GM23248 (cell line): Measurements from ENCODE around the gene PTPRE. TPM values are rescaled to one million over a fixed set of nuclear protein-coding genes. Genes with fewer than 3 reads are reported as not detected.

Experiments used
- DNase-seq: peaks from one replicate; pipeline ENCODE4 v3.0.0-alpha.2; 2015
- H2AFZ ChIP-seq: fragments of 200-600 bp; sonication (generic); 2 replicates; pipeline ENCODE4 v1.6.1; 2016; ENCODE audit warnings: antibody characterized with exemption
- H3F3A ChIP-seq: fragments of 200-600 bp; sonication (generic); 2 replicates; pipeline ENCODE4 v1.6.1; 2016; ENCODE audit warnings: mild to moderate bottlenecking, antibody characterized with exemption, mixed run types; ENCODE audit not compliant: insufficient read depth
- H3K27ac ChIP-seq: fragments of 200-600 bp; sonication (generic); 2 replicates; pipeline ENCODE4 v1.5.1; 2016; ENCODE audit warnings: mild to moderate bottlenecking
- H3K27me3 ChIP-seq: fragments of 200-600 bp; sonication (generic); replicated peaks from 2 replicates; pipeline ENCODE4 v1.6.1; 2016; ENCODE audit warnings: mild to moderate bottlenecking; ENCODE audit not compliant: insufficient read depth
- H3K36me3 ChIP-seq: fragments of 200-600 bp; sonication (generic); 2 replicates; pipeline ENCODE4 v1.6.1; 2016; ENCODE audit warnings: low read depth, mild to moderate bottlenecking
- H3K4me1 ChIP-seq: fragments of 200-600 bp; sonication (generic); 2 replicates; pipeline ENCODE4 v1.6.1; 2016; ENCODE audit warnings: mild to moderate bottlenecking; ENCODE audit not compliant: insufficient read depth
- H3K4me2 ChIP-seq: fragments of 200-600 bp; sonication (generic); one replicate; pipeline ENCODE4 v1.6.1; 2016; ENCODE audit warnings: mild to moderate bottlenecking; ENCODE audit not compliant: unreplicated experiment
- H3K4me3 ChIP-seq: fragments of 200-600 bp; sonication (generic); 2 replicates; pipeline ENCODE4 v1.5.1; 2016; ENCODE audit warnings: mild to moderate bottlenecking
- H3K79me2 ChIP-seq: fragments of 200-600 bp; sonication (generic); 2 replicates; pipeline ENCODE4 v1.6.1; 2016; ENCODE audit warnings: mild to moderate bottlenecking; ENCODE audit not compliant: insufficient read depth
- H3K9ac ChIP-seq: fragments of 200-600 bp; sonication (generic); 2 replicates; pipeline ENCODE4 v1.6.1; 2016; ENCODE audit warnings: mild to moderate bottlenecking
- H3K9me2 ChIP-seq: fragments of 200-600 bp; sonication (generic); 2 replicates; pipeline ENCODE4 v1.6.1; 2016; ENCODE audit warnings: mixed run types, mild to moderate bottlenecking, moderate library complexity; ENCODE audit not compliant: insufficient read depth
- H3K9me3 ChIP-seq: fragments of 200-600 bp; sonication (generic); one replicate; pipeline ENCODE4 v1.6.1; 2017; ENCODE audit warnings: low read depth
- H4K20me1 ChIP-seq: fragments of 200-600 bp; sonication (generic); 2 replicates; pipeline ENCODE4 v1.6.0; 2016; ENCODE audit not compliant: insufficient read depth
- EZH2 ChIP-seq: fragments of 200-600 bp; sonication (generic); IDR thresholded peaks from 2 replicates; pipeline ENCODE4 v1.6.1; 2018; ENCODE audit warnings: antibody characterized with exemption, mild to moderate bottlenecking; ENCODE audit not compliant: insufficient read depth, poor library complexity, severe bottlenecking
- EZH2phosphoT487 ChIP-seq: fragments of 200-600 bp; sonication (generic); IDR thresholded peaks from 2 replicates; pipeline ENCODE4 v1.6.1; 2018; ENCODE audit warnings: antibody characterized with exemption, moderate library complexity, mild to moderate bottlenecking, low read depth; ENCODE audit not compliant: insufficient read depth
- WGBS, 2 experiments: methylation state at CpG; one replicate each; pipeline ENCODE4 v1.1.6; 2015 to 2017; ENCODE audit warnings: low lambda C conversion rate in 2 of 2, low coverage in 1 of 2; ENCODE audit errors: missing lambda C conversion rate in 2 of 2; 5-methylcytosine and 5-hydroxymethylcytosine counted together
- in situ Hi-C: fragments of 300-500 bp; cut with MboI; formaldehyde crosslinking; loops from 2 replicates; pipeline ENCODE4 v1.15.0; 2020
- polyA plus RNA-seq: library from polyadenylated mRNA; unstranded; fragments of >200 nt; fragmentation: Nextera tagmentation; extraction: Ambion mirVana; gene quantifications from 2 replicates; pipeline ENCODE4 v1.2.1, GENCODE V29; 2016
- total RNA-seq: library from RNA; depleted of rRNA; stranded (reverse); fragments of >200 nt; shearing (Covaris generic); gene quantifications from 2 replicates; pipeline ENCODE4 v1.2.3, GENCODE V29; 2014

PTPRE gene
- total and polyA plus RNA-seq, 2 experiments from 2014 or later, result 2.7 to 4.7 TPM

GRCh38 chr10:128122931-128123330 lies 216.0 kb downstream of the PTPRE start:
- in situ Hi-C loops, result no loop called here
- no peak overlapping the region for H3K4me3 ChIP-seq
- H3K9me2 ChIP-seq, result no peaks in the 10 kb centered on the region
- 92 to 97% methylated on average over 2 of the region's 2 CpGs for WGBS, 2 experiments
- no peak overlapping the region for H3K27ac ChIP-seq
- no peaks in the 10 kb centered on the region for H3K36me3 ChIP-seq
- H3F3A ChIP-seq, result no peaks in the 10 kb centered on the region
- DNase-seq, result no peak
- H3K79me2 ChIP-seq, result peaks cover 67% of the 10 kb centered on the region
- no peaks in the 10 kb centered on the region for H4K20me1 ChIP-seq
- H3K9ac ChIP-seq, result no peak overlapping the region
- no peak overlapping the region for H3K4me2 ChIP-seq
- no peaks in the 10 kb centered on the region for H3K9me3 ChIP-seq
- H3K4me1 ChIP-seq, result 0 out of 2 replicates have a peak, but pooled peaks cover 4% of the 10 kb centered on the region
- H2AFZ ChIP-seq, result peak overlapping the region; percentile 87; the same call in 1 of the 2 replicates
- TF ChIP-seq EZH2 (no peak), EZH2phosphoT487 (no peak)
- H3K27me3 ChIP-seq, result no peaks in the 10 kb centered on the region

- no peaks in the 10 kb centered on the region for H3K9me2 ChIP-seq
- H3K27me3 ChIP-seq, result no peaks in the 10 kb centered on the region
- H4K20me1 ChIP-seq, result no peaks in the 10 kb centered on the region
- in situ Hi-C loops, result no loop called here
- 0 out of 2 replicates have a peak, but pooled peaks cover 4% of the 10 kb centered on the region for H3K4me1 ChIP-seq
- H3K36me3 ChIP-seq, result no peaks in the 10 kb centered on the region
- H3K9me3 ChIP-seq, result no peaks in the 10 kb centered on the region
- peak overlapping the region; percentile 87 for H2AFZ ChIP-seq
- H3K9ac ChIP-seq, result no peak overlapping the region
- H3K27ac ChIP-seq, result no peak overlapping the region
- H3K4me3 ChIP-seq, result peak overlapping the region; percentile 83; the same call in 1 of the 2 replicates
- peak overlapping the region; percentile 95 for H3K4me2 ChIP-seq
- no peak for DNase-seq
- no peak for TF ChIP-seq EZH2phosphoT487
- no peak for TF ChIP-seq EZH2
- peaks cover 67% of the 10 kb centered on the region for H3K79me2 ChIP-seq
- H3F3A ChIP-seq, result no peaks in the 10 kb centered on the region
Observed at GRCh38 chr10:128123846-128124245, 216.9 kb downstream of the PTPRE start.

GRCh38 chr10:128124813-128125403 lies 218.0 kb downstream of the PTPRE start:
- Histone ChIP-seq H4K20me1 (no peaks in the 10 kb centered on the region), H3K4me2 (peak overlapping the region; percentile 95), H3K79me2 (peaks cover 58% of the 10 kb centered on the region), H2AFZ (peak overlapping the region; percentile 87), H3F3A (no peaks in the 10 kb centered on the region), H3K4me1 (0 out of 2 replicates have a peak, but pooled peaks cover 4% of the 10 kb centered on the region), H3K9me3 (no peaks in the 10 kb centered on the region), H3K27me3 (no peaks in the 10 kb centered on the region), H3K4me3 (peak overlapping the region; percentile 83), H3K9ac (peak overlapping the region; percentile 66), H3K9me2 (no peaks in the 10 kb centered on the region), H3K27ac (no peak overlapping the region), H3K36me3 (no peaks in the 10 kb centered on the region)
- 35 to 36% methylated on average over 11 of the region's 11 CpGs for WGBS, 2 experiments
- DNase-seq, result no peak
- no peak for TF ChIP-seq EZH2phosphoT487
- TF ChIP-seq EZH2, result no peak
- in situ Hi-C loops, result no loop called here

DNA sequence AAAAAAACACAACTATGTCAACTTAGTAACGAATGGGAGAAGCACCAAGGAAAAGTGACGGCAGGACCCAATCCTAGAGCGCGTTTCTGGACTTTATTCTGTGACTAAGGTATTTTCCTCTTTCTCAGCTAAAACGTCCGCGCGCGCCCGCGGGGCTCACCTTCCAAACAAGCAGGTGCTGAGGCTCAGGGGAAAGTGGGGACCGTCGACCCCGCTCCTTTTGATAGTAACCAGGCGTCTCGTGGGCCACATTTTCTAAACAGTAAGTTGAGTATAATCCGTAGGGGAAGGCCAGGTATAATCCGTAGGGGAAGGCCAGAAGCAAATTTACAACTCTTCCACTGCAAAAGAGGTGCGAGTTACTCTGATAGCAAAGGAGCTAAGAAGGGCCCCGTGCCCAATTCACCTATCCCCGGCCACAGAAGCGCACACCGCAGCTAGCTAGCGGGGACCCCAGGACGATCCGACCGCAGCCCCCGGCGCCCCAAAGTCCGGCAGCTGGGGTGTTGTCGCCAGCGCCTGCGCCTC lies 218.6 kb downstream of the PTPRE start:
- in situ Hi-C loops, result no loop called here

More for the DNA sequence above, 218.6 kb downstream of the PTPRE start:
- peak overlapping the region; percentile 66 for H3K9ac ChIP-seq
- DNase-seq, result peak; percentile 38
- peaks cover 52% of the 10 kb centered on the region for H3K79me2 ChIP-seq
- peak overlapping the region; percentile 87 for H2AFZ ChIP-seq
- H4K20me1 ChIP-seq, result no peaks in the 10 kb centered on the region
- no peaks in the 10 kb centered on the region for H3K9me3 ChIP-seq
- H3K4me3 ChIP-seq, result peak overlapping the region; percentile 83
- 8% methylated on average over 32 to 33 of the region's 33 CpGs for WGBS, 2 experiments
- peak overlapping the region; percentile 95 for H3K4me2 ChIP-seq
- no peaks in the 10 kb centered on the region for H3F3A ChIP-seq
- H3K27ac ChIP-seq, result no peak overlapping the region
- H3K4me1 ChIP-seq, result 0 out of 2 replicates have a peak, but pooled peaks cover 4% of the 10 kb centered on the region
- H3K9me2 ChIP-seq, result no peaks in the 10 kb centered on the region
- no peaks in the 10 kb centered on the region for H3K36me3 ChIP-seq
- TF ChIP-seq EZH2phosphoT487 (no peak), EZH2 (no peak)
- no peaks in the 10 kb centered on the region for H3K27me3 ChIP-seq
